GM12874 (cell line): Measurements from ENCODE around the gene WDR54.

Source experiments
- CTCF ChIP-seq: IDR thresholded peaks from 2 replicates; pipeline ENCODE4 v1.5.1; 2011; ENCODE audit warnings: low read depth, mild to moderate bottlenecking, control low read depth, low read length, moderate library complexity; ENCODE audit not compliant: insufficient read depth

The WDR54 gene

GRCh38 chr2:74417197-74417596, 4.3 kb upstream of the WDR54 start:
- TF ChIP-seq CTCF: no peak

- TF ChIP-seq CTCF: no peak
Measured at GRCh38 chr2:74417763-74418162, 3.8 kb upstream of the WDR54 start.

- no peak for TF ChIP-seq CTCF
Measured at GRCh38 chr2:74418312-74418711, 3.2 kb upstream of the WDR54 start.

GRCh38 chr2:74419345-74419744, 2.2 kb upstream of the WDR54 start:
- TF ChIP-seq CTCF: no peak

GRCh38 chr2:74420006-74420405, 1.5 kb upstream of the WDR54 start:
- TF ChIP-seq CTCF: no peak

GRCh38 chr2:74423231-74424095, 1.9 kb downstream of the WDR54 start:
- no peak for TF ChIP-seq CTCF

- no peak for TF ChIP-seq CTCF
Measured at GRCh38 chr2:74424139-74424992, 2.8 kb downstream of the WDR54 start.
